Measurements from ENCODE around the gene NBL1.

NBL1 gene

GRCh38 chr1:19665186-19665495, 21.0 kb downstream of the NBL1 start:
- no peak for TF ChIP-seq CTCF (conservative IDR thresholded peaks at IDR 0.05)
- TF ChIP-seq ZFX (IDR thresholded peaks at IDR 0.05) = no peak
- no peak overlapping the region for H3K27ac ChIP-seq

DNA sequence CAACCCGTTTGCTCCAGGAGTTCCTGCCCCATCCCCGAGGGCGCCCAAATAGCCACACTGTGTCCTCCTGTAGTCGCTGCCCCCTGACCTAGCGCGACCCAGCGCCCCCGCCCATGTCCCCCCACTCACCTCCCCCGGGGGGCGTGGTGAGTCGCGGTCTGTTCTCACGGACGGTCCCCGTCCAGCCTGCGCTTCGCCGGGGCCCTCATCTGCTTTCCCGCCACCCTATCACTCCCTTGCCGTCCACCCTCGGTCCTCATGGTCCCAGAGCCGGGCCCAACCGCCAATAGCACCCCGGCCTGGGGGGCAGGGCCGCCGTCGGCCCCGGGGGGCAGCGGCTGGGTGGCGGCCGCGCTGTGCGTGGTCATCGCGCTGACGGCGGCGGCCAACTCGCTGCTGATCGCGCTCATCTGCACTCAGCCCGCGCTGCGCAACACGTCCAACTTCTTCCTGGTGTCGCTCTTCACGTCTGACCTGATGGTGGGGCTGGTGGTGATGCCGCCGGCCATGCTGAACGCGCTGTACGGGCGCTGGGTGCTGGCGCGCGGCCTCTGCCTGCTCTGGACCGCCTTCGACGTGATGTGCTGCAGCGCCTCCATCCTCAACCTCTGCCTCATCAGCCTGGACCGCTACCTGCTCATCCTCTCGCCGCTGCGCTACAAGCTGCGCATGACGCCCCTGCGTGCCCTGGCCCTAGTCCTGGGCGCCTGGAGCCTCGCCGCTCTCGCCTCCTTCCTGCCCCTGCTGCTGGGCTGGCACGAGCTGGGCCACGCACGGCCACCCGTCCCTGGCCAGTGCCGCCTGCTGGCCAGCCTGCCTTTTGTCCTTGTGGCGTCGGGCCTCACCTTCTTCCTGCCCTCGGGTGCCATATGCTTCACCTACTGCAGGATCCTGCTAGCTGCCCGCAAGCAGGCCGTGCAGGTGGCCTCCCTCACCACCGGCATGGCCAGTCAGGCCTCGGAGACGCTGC, 21.7 kb downstream of the NBL1 start:
- H3K27ac ChIP-seq = no peak overlapping the region
- TF ChIP-seq ZFX (IDR thresholded peaks at IDR 0.05) = no peak
- no peak for TF ChIP-seq CTCF (conservative IDR thresholded peaks at IDR 0.05)

- H3K27ac ChIP-seq = no peak overlapping the region
- no peak for TF ChIP-seq CTCF (conservative IDR thresholded peaks at IDR 0.05)
- TF ChIP-seq ZFX (IDR thresholded peaks at IDR 0.05) = no peak
These were observed 24.8 kb downstream of the NBL1 start for GRCh38 chr1:19668888-19669287.

- no peak overlapping the region for H3K27ac ChIP-seq
- TF ChIP-seq ZFX (IDR thresholded peaks at IDR 0.05) (no peak), CTCF (conservative IDR thresholded peaks at IDR 0.05) (no peak)
These were observed 26.7 kb downstream of the NBL1 start for GRCh38 chr1:19670787-19671186.

- TF ChIP-seq CTCF (conservative IDR thresholded peaks at IDR 0.05) = no peak
- TF ChIP-seq ZFX (IDR thresholded peaks at IDR 0.05) = no peak
These were observed 28.1 kb downstream of the NBL1 start for GRCh38 chr1:19672237-19672636.

GRCh38 chr1:19675797-19676196, 31.7 kb downstream of the NBL1 start:
- TF ChIP-seq CTCF (conservative IDR thresholded peaks at IDR 0.05) (no peak), ZFX (IDR thresholded peaks at IDR 0.05) (no peak)
- H3K27ac ChIP-seq = no peak overlapping the region

More at GRCh38 chr1:19672237-19672636, 28.1 kb downstream of the NBL1 start:
- no peak overlapping the region for H3K27ac ChIP-seq

GRCh38 chr1:19676438-19676922, 32.4 kb downstream of the NBL1 start:
- TF ChIP-seq CTCF (conservative IDR thresholded peaks at IDR 0.05) = no peak
- TF ChIP-seq ZFX (IDR thresholded peaks at IDR 0.05) = no peak
- H3K27ac ChIP-seq = no peak overlapping the region
